HFF-Myc (cell line): ENCODE results near the gene RNF157.

Experiments used
- DNase-seq: peaks from one replicate; pipeline ENCODE4 v3.0.0-alpha.2; 2011; ENCODE audit warnings: low read depth; ENCODE audit errors: extremely low read depth
- H3K4me3 ChIP-seq: replicated peaks from 2 replicates; pipeline ENCODE4 v1.5.1; 2011; ENCODE audit warnings: low read depth, mild to moderate bottlenecking, control low read depth, low read length
- CTCF ChIP-seq: IDR thresholded peaks from 2 replicates; pipeline ENCODE4 v1.5.1; 2012; ENCODE audit warnings: mild to moderate bottlenecking, low read depth, low read length, control low read depth; ENCODE audit errors: missing control alignments

The RNF157 gene

GRCh38 chr17:76142039-76142584 lies 98.2 kb downstream of the RNF157 start:
- no peak for DNase-seq
- no peak for TF ChIP-seq CTCF
- no peak overlapping the region for H3K4me3 ChIP-seq

- TF ChIP-seq CTCF = no peak
- DNase-seq = peak; percentile 40
- H3K4me3 ChIP-seq = peak within 1 kb of the TSS; percentile 42
Observed at GRCh38 chr17:76141212-76142038, 98.9 kb downstream of the RNF157 start, which contains the start of gene FOXJ1. Gene FOXJ1 (minus strand): TSS chr17:76141245. CDS start chr17:76140395, 850 bp downstream.

GRCh38 chr17:76140661-76141211 lies 99.6 kb downstream of the RNF157 start:
- peak overlapping the region; percentile 42 for H3K4me3 ChIP-seq
- TF ChIP-seq CTCF = no peak
- no peak for DNase-seq

- H3K4me3 ChIP-seq = no peak overlapping the region
- no peak for TF ChIP-seq CTCF
- no peak for DNase-seq
Observed at GRCh38 chr17:76139801-76140660, 100.3 kb downstream of the RNF157 start.

GRCh38 chr17:76138896-76139752 lies 101.2 kb downstream of the RNF157 start:
- no peak for TF ChIP-seq CTCF
- DNase-seq = no peak
- no peak overlapping the region for H3K4me3 ChIP-seq
